ENCODE data around the gene RGL4.

The RGL4 gene

GRCh38 chr22:23685205-23685784, 5.5 kb upstream of the RGL4 start:
- DNase-seq (ENCODE audit: low read depth, low spot score): no peak
- Histone ChIP-seq H3K9ac (ENCODE audit: insufficient read length) (no peak overlapping the region), H3K4me3 (no peak overlapping the region), H3K36me3 (ENCODE audit: insufficient read depth, low read length) (no peaks in the 10 kb centered on the region), H3K9me3 (ENCODE audit: low read depth, low read length) (no peaks in the 10 kb centered on the region), H3K27ac (no peak overlapping the region)
- TF ChIP-seq POLR2AphosphoS5 (IDR thresholded peaks at IDR 0.05; ENCODE audit: borderline replicate concordance, low read depth, low read length) (no peak), EZH2 (IDR thresholded peaks at IDR 0.05) (no peak), FOXP2 (optimal IDR thresholded peaks at IDR 0.05; ENCODE audit: control extremely low read depth, extremely low read length, insufficient read depth) (no peak)

DNA sequence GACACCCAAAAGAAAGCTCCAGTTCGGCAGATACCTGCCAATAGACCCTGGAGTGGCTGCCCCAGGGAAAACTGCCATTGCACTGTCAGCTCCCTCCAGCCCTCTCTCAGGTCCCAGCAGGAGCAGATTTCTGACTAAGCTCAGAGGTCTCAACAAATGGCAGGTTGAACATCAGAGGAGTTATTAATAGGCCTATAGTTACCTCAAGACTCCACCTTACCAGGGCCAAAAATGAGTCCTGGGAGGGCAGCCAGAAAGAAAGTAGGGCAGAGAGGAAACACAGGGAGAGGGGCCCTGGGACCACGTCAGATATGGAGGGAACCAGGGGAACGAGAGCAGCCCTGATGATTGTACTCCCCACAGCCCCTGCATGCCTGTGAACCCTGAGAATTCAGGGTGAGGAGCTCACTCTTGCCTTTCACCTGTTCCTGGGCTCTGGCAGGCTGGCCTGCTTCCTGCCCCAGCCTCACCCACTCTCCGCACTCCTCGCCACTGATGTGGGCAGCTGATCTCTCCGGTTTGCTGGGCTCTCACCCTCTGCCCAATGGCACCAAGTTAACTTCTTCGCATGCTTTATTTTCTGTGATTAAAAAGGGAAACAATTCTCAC, 4.3 kb upstream of the RGL4 start:
- TF ChIP-seq EZH2 (IDR thresholded peaks at IDR 0.05): no peak
- TF ChIP-seq FOXP2 (optimal IDR thresholded peaks at IDR 0.05; ENCODE audit: control extremely low read depth, extremely low read length, insufficient read depth): no peak
- TF ChIP-seq POLR2AphosphoS5 (IDR thresholded peaks at IDR 0.05; ENCODE audit: borderline replicate concordance, low read depth, low read length): no peak

GRCh38 chr22:23688121-23688520, 2.7 kb upstream of the RGL4 start:
- TF ChIP-seq FOXP2 (optimal IDR thresholded peaks at IDR 0.05; ENCODE audit: control extremely low read depth, extremely low read length, insufficient read depth): no peak
- no peak for TF ChIP-seq EZH2 (IDR thresholded peaks at IDR 0.05)
- no peak for TF ChIP-seq POLR2AphosphoS5 (IDR thresholded peaks at IDR 0.05; ENCODE audit: borderline replicate concordance, low read depth, low read length)
- no peaks in the 10 kb centered on the region for H3K36me3 ChIP-seq (ENCODE audit: insufficient read depth, low read length)
- no peak for DNase-seq (ENCODE audit: low read depth, low spot score)
- no peaks in the 10 kb centered on the region for H3K9me3 ChIP-seq (ENCODE audit: low read depth, low read length)
- no peak overlapping the region for H3K27ac ChIP-seq
- no peak overlapping the region for H3K4me3 ChIP-seq
- no peak overlapping the region for H3K9ac ChIP-seq (ENCODE audit: insufficient read length)

More for the DNA sequence above, 4.3 kb upstream of the RGL4 start:
- Histone ChIP-seq H3K9ac (ENCODE audit: insufficient read length) (no peak overlapping the region), H3K4me3 (no peak overlapping the region), H3K36me3 (ENCODE audit: insufficient read depth, low read length) (no peaks in the 10 kb centered on the region), H3K9me3 (ENCODE audit: low read depth, low read length) (no peaks in the 10 kb centered on the region), H3K27ac (no peak overlapping the region)
- DNase-seq (ENCODE audit: low read depth, low spot score): no peak

GRCh38 chr22:23688571-23688970, 2.2 kb upstream of the RGL4 start:
- H3K36me3 ChIP-seq (ENCODE audit: insufficient read depth, low read length): peaks cover under 1% of the 10 kb centered on the region; the same call in 1 of the 2 replicates
- no peak overlapping the region for H3K9ac ChIP-seq (ENCODE audit: insufficient read length)
- H3K4me3 ChIP-seq: no peak overlapping the region
- H3K27ac ChIP-seq: no peak overlapping the region
- TF ChIP-seq POLR2AphosphoS5 (IDR thresholded peaks at IDR 0.05; ENCODE audit: borderline replicate concordance, low read depth, low read length) (no peak), FOXP2 (optimal IDR thresholded peaks at IDR 0.05; ENCODE audit: control extremely low read depth, extremely low read length, insufficient read depth) (no peak), EZH2 (IDR thresholded peaks at IDR 0.05) (no peak)
- DNase-seq (ENCODE audit: low read depth, low spot score): no peak
- no peaks in the 10 kb centered on the region for H3K9me3 ChIP-seq (ENCODE audit: low read depth, low read length)

GRCh38 chr22:23689414-23689813, 1.4 kb upstream of the RGL4 start:
- no peak overlapping the region for H3K4me3 ChIP-seq
- H3K9ac ChIP-seq (ENCODE audit: insufficient read length): no peak overlapping the region
- H3K36me3 ChIP-seq (ENCODE audit: insufficient read depth, low read length): peaks cover 6% of the 10 kb centered on the region
- no peak for DNase-seq (ENCODE audit: low read depth, low spot score)
- no peak overlapping the region for H3K27ac ChIP-seq
- no peaks in the 10 kb centered on the region for H3K9me3 ChIP-seq (ENCODE audit: low read depth, low read length)
- no peak for TF ChIP-seq FOXP2 (optimal IDR thresholded peaks at IDR 0.05; ENCODE audit: control extremely low read depth, extremely low read length, insufficient read depth)
- no peak for TF ChIP-seq EZH2 (IDR thresholded peaks at IDR 0.05)
- no peak for TF ChIP-seq POLR2AphosphoS5 (IDR thresholded peaks at IDR 0.05; ENCODE audit: borderline replicate concordance, low read depth, low read length)

DNA sequence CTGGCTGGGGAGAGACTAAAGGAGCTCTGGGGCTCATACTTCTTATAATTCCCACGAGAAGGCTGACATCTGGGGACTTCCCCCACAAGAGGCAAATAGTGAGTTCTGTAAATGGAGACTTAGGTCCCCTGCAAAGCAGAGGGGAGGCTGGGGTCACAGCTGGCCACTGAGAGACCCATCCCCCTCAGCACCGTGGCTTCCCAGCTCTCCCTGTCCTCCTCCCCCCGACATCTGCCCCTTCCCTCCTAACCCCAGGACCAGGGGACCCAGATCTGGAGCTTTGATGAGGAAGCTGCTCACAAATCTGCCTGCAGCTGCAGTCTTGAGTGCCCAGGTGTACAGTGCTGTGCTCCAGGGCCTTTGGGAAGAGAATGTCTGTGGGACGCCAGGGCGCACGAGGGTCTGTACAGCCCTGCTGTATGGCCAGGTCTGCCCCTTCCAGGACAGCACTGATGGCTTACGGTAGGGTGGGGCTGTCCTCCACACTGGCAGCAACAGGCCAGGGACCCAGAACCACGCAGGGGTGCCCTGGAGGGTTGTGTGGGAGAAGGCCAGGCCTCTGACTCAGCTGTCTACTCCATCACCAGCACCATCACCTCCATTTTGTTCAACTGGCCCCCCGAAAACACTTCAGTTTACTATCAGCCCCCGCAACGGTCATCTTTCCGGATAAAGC, 1.1 kb downstream of the RGL4 start:
- no peak for DNase-seq (ENCODE audit: low read depth, low spot score)
- no peak overlapping the region for H3K27ac ChIP-seq
- H3K4me3 ChIP-seq: no peak overlapping the region
- no peaks in the 10 kb centered on the region for H3K9me3 ChIP-seq (ENCODE audit: low read depth, low read length)
- no peak overlapping the region for H3K9ac ChIP-seq (ENCODE audit: insufficient read length)
- peaks cover 14% of the 10 kb centered on the region for H3K36me3 ChIP-seq (ENCODE audit: insufficient read depth, low read length)
- no peak for TF ChIP-seq EZH2 (IDR thresholded peaks at IDR 0.05)
- TF ChIP-seq FOXP2 (optimal IDR thresholded peaks at IDR 0.05; ENCODE audit: control extremely low read depth, extremely low read length, insufficient read depth): no peak
- no peak for TF ChIP-seq POLR2AphosphoS5 (IDR thresholded peaks at IDR 0.05; ENCODE audit: borderline replicate concordance, low read depth, low read length)

DNA sequence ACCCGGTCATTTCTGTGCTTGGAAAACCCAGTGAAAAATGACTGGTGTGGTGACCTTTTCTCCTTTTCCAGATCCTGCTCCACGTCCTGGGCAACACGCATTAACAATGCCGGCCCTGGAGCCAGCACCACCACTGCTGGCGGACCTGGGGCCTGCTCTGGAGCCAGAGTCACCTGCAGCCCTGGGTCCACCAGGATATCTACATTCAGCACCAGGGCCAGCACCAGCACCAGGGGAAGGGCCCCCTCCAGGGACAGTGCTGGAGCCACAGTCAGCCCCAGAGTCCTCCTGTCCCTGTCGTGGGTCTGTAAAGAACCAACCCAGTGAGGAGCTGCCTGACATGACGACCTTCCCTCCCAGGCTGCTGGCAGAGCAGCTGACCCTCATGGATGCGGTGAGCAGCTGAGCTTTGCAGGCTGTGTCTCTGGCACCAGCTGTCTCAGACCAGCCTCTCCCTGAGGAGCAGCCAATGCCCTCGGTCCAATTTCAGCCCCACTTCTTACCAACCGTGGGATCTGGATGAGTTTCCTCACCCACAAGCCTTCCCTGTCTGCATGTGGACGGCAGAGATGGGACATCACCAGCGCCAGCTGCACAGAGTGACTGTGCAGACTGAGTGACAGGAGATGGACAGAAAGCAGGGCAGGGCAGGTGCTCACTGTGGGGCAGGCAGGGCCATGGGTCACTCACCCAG, 1.9 kb downstream of the RGL4 start:
- no peak for DNase-seq (ENCODE audit: low read depth, low spot score)
- Histone ChIP-seq H3K9ac (ENCODE audit: insufficient read length) (no peak overlapping the region), H3K36me3 (ENCODE audit: insufficient read depth, low read length) (peaks cover 14% of the 10 kb centered on the region), H3K9me3 (ENCODE audit: low read depth, low read length) (no peaks in the 10 kb centered on the region), H3K4me3 (no peak overlapping the region), H3K27ac (no peak overlapping the region)
- TF ChIP-seq FOXP2 (optimal IDR thresholded peaks at IDR 0.05; ENCODE audit: control extremely low read depth, extremely low read length, insufficient read depth) (no peak), EZH2 (IDR thresholded peaks at IDR 0.05) (no peak), POLR2AphosphoS5 (IDR thresholded peaks at IDR 0.05; ENCODE audit: borderline replicate concordance, low read depth, low read length) (no peak)
